HG02642 (cell line): ENCODE measurements around the gene TUBB.
"Not testable (repeated sequence)": the region's sequence is repeated elsewhere in the genome, so short reads cannot be mapped to it uniquely, and the experiment has no call there.

Experiments used
- ATAC-seq: cut with Tn5 transposase; IDR thresholded peaks from one replicate; pipeline ENCODE4 v1.9.1; 2021; ENCODE audit warnings: mild to moderate bottlenecking; ENCODE audit not compliant: unreplicated experiment, poor library complexity

Gene TUBB

GRCh38 chr6:30756405-30757003 is 36.4 kb downstream of the TUBB start:
- not testable (repeated sequence) for ATAC-seq

GRCh38 chr6:30757261-30757904 is 37.2 kb downstream of the TUBB start:
- ATAC-seq, result no peak

GRCh38 chr6:30759575-30760239 is 39.6 kb downstream of the TUBB start:
- ATAC-seq, result no peak

- ATAC-seq, result no peak
Observed at GRCh38 chr6:30760549-30760948, 40.4 kb downstream of the TUBB start.

GRCh38 chr6:30761791-30762429 is 41.8 kb downstream of the TUBB start:
- no peak for ATAC-seq

GRCh38 chr6:30763155-30763617 is 43.0 kb downstream of the TUBB start:
- ATAC-seq, result no peak

- peak; percentile 35 for ATAC-seq
Observed at GRCh38 chr6:30763618-30764489, 43.7 kb downstream of the TUBB start.

- ATAC-seq, result not testable (repeated sequence)
Observed at GRCh38 chr6:30764490-30765043, 44.4 kb downstream of the TUBB start.

- ATAC-seq, result not testable (repeated sequence)
Observed at GRCh38 chr6:30765495-30765894, 45.3 kb downstream of the TUBB start.

GRCh38 chr6:30766461-30767157 is 46.5 kb downstream of the TUBB start:
- ATAC-seq, result no peak

- peak; percentile 62 for ATAC-seq
Observed at GRCh38 chr6:30767158-30767943, 47.2 kb downstream of the TUBB start.

GRCh38 chr6:30767944-30768301 is 47.8 kb downstream of the TUBB start:
- ATAC-seq, result no peak

- ATAC-seq, result no peak
Observed at GRCh38 chr6:30768634-30769087, 48.5 kb downstream of the TUBB start.

- no peak for ATAC-seq
Observed at GRCh38 chr6:30769088-30769852, 49.1 kb downstream of the TUBB start.

- ATAC-seq, result no peak
Observed at GRCh38 chr6:30769853-30770524, 49.8 kb downstream of the TUBB start.

GRCh38 chr6:30770592-30770991 is 50.4 kb downstream of the TUBB start:
- ATAC-seq, result no peak

- no peak for ATAC-seq
Observed at GRCh38 chr6:30774701-30775100, 54.5 kb downstream of the TUBB start.
